Mucosa of descending colon (tissue), 3 donors: ENCODE data around the gene PLA2G2D. TPM values are rescaled to one million over a fixed set of nuclear protein-coding genes. Genes with fewer than 3 reads are reported as not detected.

Experiments used
- ATAC-seq: fragments of 200-7000 bp; cut with Tn5 transposase; one replicate; pipeline ENCODE4 v1.9.1; 2020; ENCODE audit warnings: mild to moderate bottlenecking, moderate library complexity
- DNase-seq, 3 donors: peaks; one replicate each; pipeline ENCODE4 v3.0.0-alpha.2; 2020
- H3K36me3 ChIP-seq: fragments of 200-600 bp; one replicate; pipeline ENCODE4 v1.8.0; 2021; ENCODE audit warnings: low read depth, mild to moderate bottlenecking
- H3K4me1 ChIP-seq: fragments of 200-600 bp; one replicate; pipeline ENCODE4 v1.8.0; 2021; ENCODE audit warnings: low read depth, mild to moderate bottlenecking
- H3K4me3 ChIP-seq: fragments of 200-600 bp; one replicate; pipeline ENCODE4 v1.8.0; 2021; ENCODE audit warnings: mild to moderate bottlenecking
- H3K9me3 ChIP-seq: fragments of 200-600 bp; one replicate; pipeline ENCODE4 v1.8.0; 2021; ENCODE audit warnings: mild to moderate bottlenecking
- CTCF ChIP-seq: fragments of 200-600 bp; IDR thresholded peaks from one replicate; pipeline ENCODE4 v1.8.0; 2022; ENCODE audit warnings: antibody characterized with exemption, mild to moderate bottlenecking
- intact Hi-C, 2 donors: fragments of 100-400 bp; cut with DNase I in 1 of 2; cut with micrococcal nuclease in 1 of 2; formaldehyde crosslinking; loops; one replicate each; pipeline versions ENCODE4 v1.11.0 to v1.11.1; 2022; cut with DNase I, micrococcal nuclease
- total RNA-seq, 3 donors: library from RNA; stranded (reverse); fragmentation: NEBNext Ultra II Directional in 2 of 3; extraction: Animal tissue kit (Norgen Biotek cat#: 25700) in 2 of 3; gene quantifications; one replicate each; pipeline versions ENCODE4 v1.2.1 to v1.2.4, GENCODE V29; 2021 to 2023
- donor health status: DM: no; HTN: no; CAD: no; lungs with moderate emphysema.
- donor health status: DM: no; HTN: no; CAD: no.
- donor health status: DM: no; HTN: yes; CAD: no.

The PLA2G2D gene
- total RNA-seq, 3 donors from 2014 or later = 0.22 TPM; not detected in 2

- ATAC-seq (no peak), DNase-seq (peak in 1 of 3 donors; percentile 8)
- Histone ChIP-seq H3K4me1 (no peaks in the 10 kb centered on the region), H3K36me3 (no peaks in the 10 kb centered on the region), H3K9me3 (no peaks in the 10 kb centered on the region), H3K4me3 (no peak overlapping the region)
- no peak for TF ChIP-seq CTCF
- intact Hi-C loops = no loop called here
Measured at GRCh38 chr1:20096840-20097447, 22.4 kb downstream of the PLA2G2D start.

GRCh38 chr1:20095564-20096434, 23.5 kb downstream of the PLA2G2D start:
- H3K4me3 ChIP-seq = no peak overlapping the region
- DNase-seq = no peak
- no peaks in the 10 kb centered on the region for H3K36me3 ChIP-seq
- intact Hi-C loops = no loop called here
- peak; percentile 13 for ATAC-seq
- H3K4me1 ChIP-seq = no peaks in the 10 kb centered on the region
- no peak for TF ChIP-seq CTCF
- no peaks in the 10 kb centered on the region for H3K9me3 ChIP-seq

GRCh38 chr1:20093940-20094391, 25.4 kb downstream of the PLA2G2D start:
- DNase-seq = peak in 1 of 3 donors; percentile 19
- ATAC-seq = peak; percentile 34
- Histone ChIP-seq H3K4me3 (no peak overlapping the region), H3K4me1 (no peaks in the 10 kb centered on the region), H3K9me3 (no peaks in the 10 kb centered on the region), H3K36me3 (no peaks in the 10 kb centered on the region)
- intact Hi-C loops = no loop called here
- no peak for TF ChIP-seq CTCF

- DNase-seq (no peak), ATAC-seq (no peak)
- Histone ChIP-seq H3K4me3 (no peak overlapping the region), H3K4me1 (no peaks in the 10 kb centered on the region), H3K36me3 (no peaks in the 10 kb centered on the region), H3K9me3 (no peaks in the 10 kb centered on the region)
- TF ChIP-seq CTCF = no peak
- intact Hi-C loops = no loop called here
Measured at GRCh38 chr1:20093303-20093702, 26.0 kb downstream of the PLA2G2D start.

- intact Hi-C loops = no loop called here
- no peak for TF ChIP-seq CTCF
- Histone ChIP-seq H3K4me3 (no peak overlapping the region), H3K4me1 (no peaks in the 10 kb centered on the region), H3K36me3 (no peaks in the 10 kb centered on the region), H3K9me3 (no peaks in the 10 kb centered on the region)
- no peak for DNase-seq
- no peak for ATAC-seq
Measured at GRCh38 chr1:20090641-20091040, 28.7 kb downstream of the PLA2G2D start.
